GM19239 (cell line): Measurements from ENCODE around the gene RAE1.

Experiments
- DNase-seq: peaks from one replicate; pipeline ENCODE4 v3.0.0; 2011; ENCODE audit warnings: low spot score; ENCODE audit not compliant: insufficient read length
- FAIRE-seq: peaks from 2 replicates; lab custom pipeline; 2011; peaks lifted over from hg19 to GRCh38; lab: Jason Lieb, UNC

Gene RAE1, protein sequence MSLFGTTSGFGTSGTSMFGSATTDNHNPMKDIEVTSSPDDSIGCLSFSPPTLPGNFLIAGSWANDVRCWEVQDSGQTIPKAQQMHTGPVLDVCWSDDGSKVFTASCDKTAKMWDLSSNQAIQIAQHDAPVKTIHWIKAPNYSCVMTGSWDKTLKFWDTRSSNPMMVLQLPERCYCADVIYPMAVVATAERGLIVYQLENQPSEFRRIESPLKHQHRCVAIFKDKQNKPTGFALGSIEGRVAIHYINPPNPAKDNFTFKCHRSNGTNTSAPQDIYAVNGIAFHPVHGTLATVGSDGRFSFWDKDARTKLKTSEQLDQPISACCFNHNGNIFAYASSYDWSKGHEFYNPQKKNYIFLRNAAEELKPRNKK

GRCh38 chr20:57351042-57351783 lies at the start of gene RAE1:
Gene RAE1, plus strand, starts transcription at chr20:57351255. Its CDS starts 2,784 bp downstream, at chr20:57354039.
- FAIRE-seq (peak; percentile 64), DNase-seq (peak; percentile 92)

GRCh38 chr20:57306747-57307146 lies 44.3 kb upstream of the RAE1 start:
- no peak for DNase-seq
- no peak for FAIRE-seq

GRCh38 chr20:57308451-57309271 lies 42.4 kb upstream of the RAE1 start:
- FAIRE-seq (no peak), DNase-seq (no peak)

DNA sequence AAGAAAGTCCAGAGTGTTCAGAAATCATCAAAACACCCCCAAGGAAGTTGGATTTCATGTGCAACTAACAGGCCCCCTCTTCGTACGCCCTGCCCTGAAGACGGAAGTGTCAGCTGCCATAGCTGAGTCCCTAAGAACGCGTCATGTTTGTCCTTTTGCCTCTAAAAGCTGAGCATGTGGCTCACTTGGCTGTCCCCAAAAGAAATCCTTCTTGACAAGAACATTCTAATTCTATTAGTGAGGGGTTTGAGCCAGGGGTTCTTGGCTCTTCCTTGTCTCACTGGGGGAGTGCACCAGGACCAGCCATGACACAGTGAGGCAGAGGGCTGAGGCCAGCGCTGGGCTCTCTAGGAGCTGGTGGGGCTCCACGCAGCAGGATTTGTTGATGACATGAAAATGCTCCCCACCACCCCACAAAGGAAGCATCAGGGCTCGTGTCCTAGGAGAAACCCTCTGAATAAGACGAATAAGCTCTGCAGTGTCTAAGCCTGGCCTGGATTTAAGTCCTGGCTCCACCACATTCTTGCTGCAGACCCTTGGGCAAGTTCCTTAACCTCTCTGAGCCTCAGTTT lies 41.4 kb upstream of the RAE1 start:
- no peak for DNase-seq
- no peak for FAIRE-seq

GRCh38 chr20:57310821-57311514 lies 40.1 kb upstream of the RAE1 start:
- FAIRE-seq = no peak
- no peak for DNase-seq

- FAIRE-seq (no peak), DNase-seq (no peak)
These were observed 38.9 kb upstream of the RAE1 start for GRCh38 chr20:57312138-57312537.

GRCh38 chr20:57313230-57313629 lies 37.8 kb upstream of the RAE1 start:
- DNase-seq = no peak
- no peak for FAIRE-seq

GRCh38 chr20:57313951-57314350 lies 37.1 kb upstream of the RAE1 start:
- FAIRE-seq = no peak
- no peak for DNase-seq

GRCh38 chr20:57315083-57315975 lies 35.7 kb upstream of the RAE1 start:
- DNase-seq = no peak

GRCh38 chr20:57315976-57316480 lies 35.0 kb upstream of the RAE1 start:
- FAIRE-seq (no peak), DNase-seq (no peak)

More at GRCh38 chr20:57315083-57315975, 35.7 kb upstream of the RAE1 start:
- no peak for FAIRE-seq

DNA sequence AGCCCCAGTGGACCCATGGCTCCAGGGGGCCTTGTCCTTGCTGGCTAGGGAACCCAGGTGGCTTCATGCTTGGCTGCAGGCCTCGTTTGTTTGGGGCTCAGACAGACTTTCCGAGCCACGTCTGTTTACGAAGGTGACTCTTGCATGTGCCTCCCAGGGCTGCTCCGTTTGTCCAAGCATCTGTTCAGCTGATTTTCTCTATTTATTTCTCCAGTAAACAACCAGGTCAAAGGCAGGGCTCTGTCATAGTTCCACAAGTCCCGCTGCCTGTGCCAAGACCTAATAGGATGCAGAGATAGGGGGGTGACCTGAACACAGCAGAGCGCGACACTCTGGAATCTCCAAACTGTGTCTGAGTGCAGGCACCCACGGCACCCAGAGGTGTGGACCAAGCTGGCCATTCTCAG lies 34.3 kb upstream of the RAE1 start:
- no peak for FAIRE-seq

DNA sequence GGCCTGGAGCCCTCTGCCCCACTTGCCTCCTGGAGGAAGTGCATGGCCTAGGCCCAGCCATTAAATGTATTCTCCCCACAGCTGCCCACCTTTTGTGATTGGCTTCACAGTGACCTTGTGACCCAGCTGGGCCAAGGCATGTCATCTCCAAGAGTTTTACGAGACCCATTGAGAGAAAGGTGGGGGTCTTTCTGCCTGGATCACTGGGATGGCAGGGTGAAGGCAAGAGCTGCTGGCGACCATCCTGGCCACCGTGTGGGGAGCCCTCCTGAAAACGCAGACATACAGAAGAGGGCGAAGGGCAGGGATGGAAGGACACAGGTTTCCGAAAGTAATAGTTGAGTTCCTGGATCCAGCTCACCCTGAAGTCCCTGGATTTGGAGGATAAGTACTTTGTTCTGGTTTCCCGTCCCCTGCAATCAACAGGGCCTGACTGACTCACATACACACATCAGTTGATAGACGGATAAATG lies 33.7 kb upstream of the RAE1 start:
- no peak for FAIRE-seq
- DNase-seq = no peak

More for the DNA sequence above, 34.3 kb upstream of the RAE1 start:
- DNase-seq = no peak

GRCh38 chr20:57317789-57318371 lies 33.2 kb upstream of the RAE1 start:
- DNase-seq (no peak), FAIRE-seq (no peak)

DNA sequence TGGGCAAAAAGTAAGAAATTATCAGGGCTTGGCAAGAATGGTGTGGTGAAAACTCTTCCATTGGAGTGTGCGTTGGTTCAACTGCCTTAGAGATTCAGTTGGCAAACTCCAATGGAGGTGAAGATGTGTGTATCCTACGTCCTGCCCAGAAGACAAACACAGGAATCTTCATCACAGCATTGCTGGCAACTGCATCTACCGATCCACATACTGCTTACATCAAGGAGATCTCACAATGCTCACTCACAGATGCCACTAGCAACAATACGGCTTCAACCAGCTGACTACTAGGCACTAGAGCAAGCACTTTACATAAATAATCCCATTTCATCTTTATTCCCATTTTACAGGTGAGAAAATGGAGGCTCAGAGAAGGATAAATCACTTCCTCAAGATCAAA lies 31.5 kb upstream of the RAE1 start:
- no peak for FAIRE-seq
- no peak for DNase-seq

DNA sequence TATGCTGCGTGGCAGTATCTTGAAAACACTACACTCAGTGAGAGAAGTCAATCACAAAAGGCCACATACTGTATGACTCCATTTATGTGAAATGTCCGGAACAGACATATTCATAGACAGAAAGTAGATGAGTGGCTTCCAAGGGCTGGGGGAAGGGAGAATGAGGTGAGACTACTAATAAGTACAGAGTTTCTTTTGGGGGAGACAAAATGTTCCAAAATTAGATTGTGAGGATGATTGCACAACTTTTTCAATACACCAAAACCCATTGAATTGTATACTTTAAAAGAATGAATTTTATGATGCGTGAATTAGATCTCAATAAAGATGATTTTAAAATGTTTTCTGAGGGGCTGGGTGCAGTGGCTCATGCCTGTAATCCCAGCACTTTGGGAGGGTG lies 30.7 kb upstream of the RAE1 start:
- DNase-seq = no peak
- FAIRE-seq = no peak

DNA sequence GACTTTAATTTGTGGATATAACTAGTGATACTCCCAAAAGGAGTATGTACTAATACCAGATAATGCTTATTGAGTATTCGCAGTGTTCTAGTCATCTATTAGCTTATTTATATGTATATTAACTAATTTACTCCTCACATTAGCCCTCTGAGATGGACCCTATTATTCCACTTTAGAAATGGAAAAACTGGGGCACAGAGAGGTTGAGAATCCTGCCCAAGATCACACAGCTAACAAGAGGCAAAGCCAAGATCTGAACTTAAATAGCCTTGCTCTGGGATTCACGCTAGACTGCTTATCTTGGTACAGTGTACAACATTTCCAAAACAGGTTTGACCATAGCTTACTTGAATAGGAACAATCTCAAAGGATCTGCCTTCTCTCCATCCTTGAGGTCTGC lies 29.9 kb upstream of the RAE1 start:
- FAIRE-seq (no peak), DNase-seq (no peak)

DNA sequence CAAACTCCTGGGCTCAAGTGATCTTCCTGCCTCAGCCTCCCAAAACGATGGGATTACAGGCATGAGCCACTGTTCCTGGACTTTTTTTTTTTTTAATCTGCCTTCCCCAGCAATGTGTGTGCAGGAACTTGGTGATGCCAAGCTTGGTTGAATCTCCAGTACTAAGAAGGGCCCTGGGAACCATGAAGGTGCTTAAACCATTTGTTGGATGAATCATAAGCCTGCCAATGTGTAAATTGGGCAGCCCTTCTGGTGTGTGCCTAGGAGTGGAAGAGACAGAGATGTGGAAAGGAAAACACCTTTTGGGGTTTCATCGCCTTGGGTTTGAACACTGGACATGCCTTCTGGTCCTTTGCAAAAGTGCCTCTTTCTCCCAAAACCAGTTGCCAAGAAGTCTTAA lies 28.6 kb upstream of the RAE1 start:
- DNase-seq = no peak
- no peak for FAIRE-seq

DNA sequence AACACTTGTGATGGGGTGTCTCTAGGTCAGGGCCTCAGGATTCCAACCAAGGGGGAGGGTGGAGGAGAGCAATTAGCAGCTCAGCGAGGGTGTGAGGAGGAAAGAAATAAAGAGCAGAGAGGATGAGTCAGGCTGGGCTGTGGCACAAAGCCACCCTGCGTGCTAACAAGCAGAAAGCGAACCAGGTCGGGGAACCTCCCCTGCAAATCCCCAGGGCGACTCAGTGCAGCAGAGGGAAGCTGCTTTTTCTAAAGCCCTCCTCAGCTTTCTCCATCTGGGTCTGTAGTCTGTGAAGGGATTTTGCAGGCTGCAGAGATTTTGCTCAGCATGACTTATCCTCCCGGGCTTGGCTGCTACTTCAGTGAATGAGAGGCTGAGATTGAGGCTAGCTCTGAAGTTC lies 28.0 kb upstream of the RAE1 start:
- DNase-seq = no peak
- no peak for FAIRE-seq
